Activated CD4-positive, CD25-positive, alpha-beta regulatory T cell treated with anti-CD3 and anti-CD28 coated beads, Interleukin-2, amount 50 U/mL, for 72 hours (primary cell): ENCODE results near the gene TOGARAM2.

Experiments used
- DNase-seq: peaks from one replicate; pipeline ENCODE4 v3.0.0; 2021

Gene TOGARAM2

DNA sequence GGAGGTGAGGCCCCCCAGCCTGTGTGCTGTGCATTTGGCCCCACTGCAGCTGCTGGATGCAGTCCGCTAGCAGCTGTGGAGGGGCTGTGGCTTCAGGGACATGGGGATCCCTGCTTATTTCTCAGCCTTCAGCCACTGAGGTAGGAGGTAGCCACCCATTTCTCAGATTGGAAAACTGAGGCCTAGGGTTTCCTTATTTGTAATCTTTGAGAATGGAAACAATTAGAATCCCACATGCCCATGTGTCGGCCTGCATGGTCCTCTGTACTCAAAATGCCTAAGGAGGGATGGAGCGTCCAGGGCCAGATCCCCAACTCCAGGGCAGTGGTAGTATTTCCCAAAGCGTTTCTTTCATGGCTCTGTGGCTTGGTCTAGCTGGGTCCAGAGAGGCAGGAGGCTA lies 42.1 kb downstream of the TOGARAM2 start:
- no peak for DNase-seq

DNA sequence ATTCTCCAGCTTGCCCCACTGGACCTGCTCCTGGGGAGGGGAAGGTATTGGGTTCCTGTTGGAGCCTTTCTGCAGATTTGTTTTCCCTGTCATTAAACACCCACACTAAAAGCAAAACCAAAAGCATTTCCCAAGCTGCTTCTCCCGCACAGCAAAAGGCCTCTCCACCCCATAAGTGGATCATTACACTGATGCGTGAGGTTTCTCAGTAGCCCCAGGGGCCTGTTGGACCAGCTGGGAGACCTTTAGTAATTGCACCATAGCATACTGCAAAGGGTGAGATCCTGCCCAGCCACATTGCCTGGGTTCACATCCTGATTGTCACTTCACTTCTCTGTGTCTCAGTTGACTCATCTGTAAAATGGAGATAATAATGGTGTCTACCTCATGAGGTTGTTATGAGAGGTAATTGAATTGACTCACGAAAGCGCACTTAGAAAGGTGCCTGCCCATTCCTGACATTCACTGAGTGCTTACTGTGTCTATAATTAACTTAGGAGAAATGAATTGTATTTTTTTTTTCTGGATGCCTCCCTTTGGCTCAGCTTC lies 43.9 kb downstream of the TOGARAM2 start:
- no peak for DNase-seq

DNA sequence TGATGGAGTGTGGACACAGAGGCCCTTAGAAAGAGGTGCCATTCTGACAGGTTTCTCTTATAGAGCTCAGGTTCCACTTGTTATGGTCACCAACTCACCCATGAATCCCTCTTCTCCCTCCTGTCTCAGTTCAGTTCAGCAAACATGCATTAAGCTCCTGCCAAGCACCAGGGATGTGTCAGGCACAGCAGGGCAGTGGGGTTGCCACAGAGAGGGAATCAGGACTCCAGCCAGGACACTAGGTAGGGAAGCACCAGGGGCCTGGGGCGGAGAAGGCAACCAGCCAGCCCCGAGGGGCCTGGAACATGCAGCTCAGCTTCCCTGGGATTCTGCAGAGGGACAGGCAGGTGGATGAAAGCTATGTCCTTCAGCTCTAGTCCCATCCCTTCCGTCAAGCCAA lies 44.6 kb downstream of the TOGARAM2 start:
- DNase-seq = no peak

DNA sequence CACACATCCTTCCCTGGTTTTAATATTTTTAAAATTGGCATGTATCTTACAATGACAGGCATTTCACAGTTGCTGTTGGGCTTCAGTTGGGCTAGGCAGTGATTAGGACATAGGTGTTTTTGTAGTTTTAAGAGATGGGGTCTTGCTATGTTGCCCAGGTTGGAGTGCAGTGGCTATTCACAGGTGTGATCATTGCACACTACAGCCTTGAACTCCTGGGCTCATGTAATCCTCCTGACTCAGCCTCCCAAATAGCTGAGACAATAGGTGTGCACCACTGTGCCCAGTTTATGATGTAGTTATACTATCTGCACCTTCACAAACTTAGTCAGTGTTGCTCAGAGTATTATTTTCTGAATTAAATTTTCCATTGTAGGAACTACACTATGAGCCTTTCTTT lies 49.9 kb downstream of the TOGARAM2 start:
- no peak for DNase-seq

DNA sequence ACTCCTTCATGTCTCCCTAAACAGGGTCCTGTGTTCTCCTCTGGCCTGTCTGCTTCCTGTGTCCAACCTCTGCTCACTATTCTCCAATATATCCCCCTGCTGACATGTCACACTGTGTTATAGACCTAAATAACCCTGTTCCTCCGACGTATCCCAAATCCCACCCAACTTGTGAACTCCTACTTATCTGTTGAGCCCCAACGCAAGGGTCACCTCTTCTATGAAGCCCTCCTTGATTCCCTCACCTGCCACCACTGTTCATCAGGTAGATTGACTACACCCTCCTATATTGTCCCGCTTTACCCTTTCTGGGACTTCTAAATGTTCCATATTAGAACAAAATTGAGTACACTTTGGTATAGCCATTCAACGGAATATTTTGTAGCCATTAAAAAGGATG lies 51.1 kb downstream of the TOGARAM2 start:
- no peak for DNase-seq

DNA sequence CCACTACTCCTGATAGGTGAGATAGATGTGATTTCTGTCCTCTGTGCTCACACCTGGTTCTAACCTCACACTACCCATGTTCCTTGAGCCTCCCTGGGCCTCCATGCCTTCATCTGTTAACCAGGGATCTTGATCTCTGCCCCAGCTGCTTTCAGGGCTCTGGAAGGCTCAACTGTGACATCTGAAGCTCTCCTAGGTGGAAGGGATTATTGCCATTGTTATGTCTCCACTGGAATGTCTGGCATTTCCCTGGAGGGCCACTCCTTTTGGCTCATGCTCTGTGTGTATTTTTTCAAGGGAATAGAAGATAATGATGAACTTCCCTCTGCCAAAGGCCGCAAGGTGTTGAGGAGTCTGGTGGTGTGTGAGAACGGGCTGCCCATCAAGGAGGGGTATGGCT lies 52.1 kb downstream of the TOGARAM2 start:
- no peak for DNase-seq

DNA sequence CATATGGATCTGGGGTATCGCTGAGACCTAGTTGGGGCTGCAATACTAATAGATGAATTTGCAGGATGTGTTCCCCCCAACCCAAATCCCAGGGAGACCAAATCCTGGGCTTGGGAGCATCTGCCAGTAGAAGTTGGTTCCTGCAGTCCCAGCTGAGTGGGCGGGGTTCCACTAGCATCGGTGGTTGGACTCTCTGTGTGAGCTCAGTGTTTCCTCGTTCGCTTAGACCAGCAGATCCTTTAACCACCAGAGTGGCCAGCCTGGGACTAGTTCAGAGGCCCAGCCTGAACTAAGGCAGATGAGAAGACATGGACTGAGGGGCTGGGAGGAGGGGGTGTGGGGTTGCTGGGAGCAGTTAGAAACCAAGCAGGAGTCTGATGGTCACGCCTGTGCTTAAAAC lies 52.6 kb downstream of the TOGARAM2 start:
- no peak for DNase-seq

DNA sequence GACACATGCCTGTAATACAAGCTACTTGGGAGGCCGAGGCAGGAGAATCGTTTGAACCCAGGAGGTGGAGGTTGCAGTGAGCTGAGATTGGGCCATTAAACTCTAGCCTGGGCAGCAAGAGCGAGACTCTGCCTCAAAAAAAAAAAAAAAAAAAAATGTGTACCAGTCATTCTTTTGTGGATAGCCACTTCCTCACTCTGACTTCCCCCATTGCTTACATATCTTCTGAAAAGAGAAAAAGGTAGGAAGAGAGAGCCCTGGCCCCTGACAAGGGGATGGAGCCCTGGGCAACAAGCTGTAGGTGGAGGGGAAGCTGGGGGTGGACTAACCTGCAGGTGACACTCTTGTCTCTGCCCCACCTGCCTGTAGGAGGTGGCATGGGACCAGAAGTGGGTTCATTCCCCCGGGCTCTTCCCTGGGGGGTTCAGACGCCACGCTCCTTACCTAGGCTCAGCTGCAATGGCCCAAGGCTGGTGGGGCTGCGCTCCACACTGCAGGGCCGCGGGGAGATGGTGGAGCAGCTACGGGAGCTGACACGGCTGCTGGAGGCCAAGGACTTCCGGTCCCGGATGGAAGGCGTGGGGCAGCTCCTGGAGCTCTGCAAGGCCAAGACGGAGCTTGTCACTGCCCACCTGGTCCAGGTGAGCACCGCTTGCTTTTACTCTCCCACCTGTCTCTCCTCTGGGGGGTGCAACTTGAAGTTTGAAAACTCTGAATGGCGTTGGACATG lies 54.1 kb downstream of the TOGARAM2 start:
- no peak for DNase-seq

DNA sequence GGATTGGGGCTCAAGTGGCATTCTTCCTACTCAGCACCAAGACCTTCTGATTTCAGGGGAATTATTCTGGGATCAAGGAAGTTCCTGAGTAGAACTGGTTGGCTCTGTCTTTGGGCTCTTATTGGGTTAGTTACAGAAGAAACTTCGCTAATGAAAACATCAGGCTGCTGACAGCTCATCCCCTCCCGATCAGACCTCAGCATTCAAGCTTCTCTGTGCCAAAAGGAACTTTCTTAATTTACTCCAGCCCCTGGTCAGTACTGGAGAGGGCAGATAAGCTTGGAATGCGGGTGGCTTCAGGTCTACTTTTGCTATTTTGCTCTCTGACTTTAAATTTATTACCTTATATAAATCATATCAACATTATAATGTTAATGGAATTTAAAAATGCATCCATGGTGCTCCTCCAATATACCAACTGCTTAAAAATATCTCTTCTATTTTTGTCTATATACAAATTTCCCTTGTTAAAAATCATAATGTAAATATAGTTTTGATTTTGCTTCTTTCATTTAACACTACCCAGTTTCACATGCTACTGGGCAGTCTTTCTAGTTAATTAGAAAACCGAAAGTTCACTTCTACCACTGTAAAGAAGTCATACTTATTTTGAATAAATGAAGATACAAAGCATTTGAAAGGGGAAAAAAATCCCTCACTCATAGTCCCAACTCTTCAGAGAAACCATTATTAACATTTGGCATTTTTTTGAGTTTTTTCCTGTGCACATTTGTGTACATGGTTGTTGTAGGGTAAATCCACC lies 58.8 kb downstream of the TOGARAM2 start:
- no peak for DNase-seq

DNA sequence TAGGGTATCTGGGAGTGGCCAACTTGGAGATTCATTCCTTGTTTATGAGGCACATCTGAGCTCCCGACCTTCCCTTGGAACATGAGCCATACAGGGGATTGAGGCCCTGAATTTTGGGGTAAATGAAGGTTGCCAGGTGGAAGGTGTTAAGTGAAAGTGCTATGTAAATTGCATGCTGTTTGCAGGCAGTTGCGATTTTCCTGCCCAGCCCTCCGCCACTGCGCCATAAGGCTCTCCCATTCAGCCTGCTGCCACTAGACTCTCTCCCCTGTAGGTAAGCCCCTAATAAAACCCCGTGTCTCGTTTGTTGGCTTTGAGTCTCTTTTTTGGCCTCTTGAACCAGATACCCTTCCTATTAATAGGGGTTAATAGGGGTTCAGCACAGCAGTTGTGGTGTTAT lies 59.5 kb downstream of the TOGARAM2 start:
- no peak for DNase-seq

DNA sequence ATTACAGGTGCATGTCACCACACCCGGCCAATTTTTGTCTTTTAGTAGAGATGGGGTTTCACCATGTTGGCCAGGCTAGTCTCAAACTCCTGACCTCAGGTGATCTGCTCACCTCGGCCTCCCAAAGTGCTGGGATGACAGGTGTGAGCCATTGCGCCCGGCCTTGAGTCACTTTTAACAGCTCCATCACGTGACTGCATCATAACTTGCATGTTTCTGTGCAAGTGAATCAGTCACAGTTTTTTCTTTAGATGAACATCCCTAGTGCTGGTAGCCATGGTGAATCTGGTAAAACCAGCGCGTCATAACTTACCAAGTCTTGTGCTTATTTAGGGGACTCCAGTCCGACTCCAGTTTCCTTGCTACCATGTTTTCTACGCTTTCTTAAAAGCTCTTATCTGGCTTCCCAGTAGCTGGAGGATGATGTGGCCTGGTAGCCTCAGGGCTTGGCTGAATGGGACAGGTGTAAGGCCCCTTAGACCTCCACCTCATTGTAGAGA lies 60.1 kb downstream of the TOGARAM2 start:
- DNase-seq = no peak

DNA sequence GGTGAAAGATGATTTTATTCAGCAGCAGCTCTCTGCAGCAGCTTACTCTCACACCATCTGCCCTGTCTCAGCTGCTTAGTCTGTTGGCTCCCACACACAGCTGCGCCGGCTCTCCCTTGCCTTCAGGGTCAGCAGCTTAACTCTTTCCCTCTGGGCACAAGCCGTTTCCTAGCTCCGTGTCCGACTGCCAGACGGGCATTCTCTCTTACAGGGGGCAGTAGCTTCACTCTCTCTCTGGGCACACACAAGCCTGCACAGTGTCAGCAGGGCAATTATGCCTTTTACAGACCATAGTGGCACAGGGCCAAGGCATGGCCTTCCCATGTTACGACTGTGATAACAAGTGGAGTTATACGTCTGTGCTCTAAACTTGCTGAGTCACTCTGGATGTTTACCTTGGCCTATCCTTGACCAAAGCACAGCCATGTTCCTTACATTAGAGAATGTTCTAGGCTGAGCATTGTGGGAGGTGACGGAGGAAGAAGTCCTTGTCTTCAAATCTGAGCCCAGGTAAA lies 61.5 kb downstream of the TOGARAM2 start:
- no peak for DNase-seq

DNA sequence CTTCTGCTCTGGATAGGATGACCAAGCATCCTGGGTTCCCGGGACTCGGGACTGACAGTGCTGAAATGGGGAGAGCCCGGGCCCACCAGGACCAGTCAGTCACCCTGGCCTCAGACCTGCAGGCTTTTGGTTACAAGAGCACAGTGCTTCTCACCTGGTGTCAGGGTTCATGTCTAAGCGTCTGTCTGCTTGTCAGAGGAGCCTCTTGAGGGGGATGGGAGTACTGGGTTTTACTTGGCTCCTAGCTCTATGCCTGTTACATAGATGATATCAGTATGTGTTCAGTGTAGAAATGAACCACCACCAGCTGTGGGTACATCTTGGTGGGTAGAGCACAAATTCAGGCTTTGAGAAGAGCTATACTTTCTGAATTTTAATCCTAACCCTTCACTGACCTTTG lies 63.4 kb downstream of the TOGARAM2 start:
- no peak for DNase-seq

DNA sequence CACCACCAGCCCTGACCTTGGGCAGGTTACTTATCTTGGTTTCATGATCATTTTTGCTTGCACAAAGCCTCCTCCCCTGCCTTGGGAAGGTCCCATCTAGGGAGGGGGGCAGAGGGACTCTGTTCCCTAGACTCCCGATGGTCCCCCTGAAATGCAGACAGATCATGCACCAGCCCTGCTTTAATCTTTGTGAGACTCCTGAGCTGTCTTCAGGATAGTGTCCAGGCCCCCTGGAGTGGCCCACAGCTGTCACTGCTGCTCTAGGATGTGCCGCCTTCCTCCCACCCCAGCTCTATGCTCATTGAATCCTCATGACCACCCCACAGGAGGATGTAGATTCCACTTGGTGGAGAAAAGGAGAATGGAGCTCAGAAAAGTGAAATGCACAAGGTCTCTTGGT lies 65.2 kb downstream of the TOGARAM2 start:
- no peak for DNase-seq

DNA sequence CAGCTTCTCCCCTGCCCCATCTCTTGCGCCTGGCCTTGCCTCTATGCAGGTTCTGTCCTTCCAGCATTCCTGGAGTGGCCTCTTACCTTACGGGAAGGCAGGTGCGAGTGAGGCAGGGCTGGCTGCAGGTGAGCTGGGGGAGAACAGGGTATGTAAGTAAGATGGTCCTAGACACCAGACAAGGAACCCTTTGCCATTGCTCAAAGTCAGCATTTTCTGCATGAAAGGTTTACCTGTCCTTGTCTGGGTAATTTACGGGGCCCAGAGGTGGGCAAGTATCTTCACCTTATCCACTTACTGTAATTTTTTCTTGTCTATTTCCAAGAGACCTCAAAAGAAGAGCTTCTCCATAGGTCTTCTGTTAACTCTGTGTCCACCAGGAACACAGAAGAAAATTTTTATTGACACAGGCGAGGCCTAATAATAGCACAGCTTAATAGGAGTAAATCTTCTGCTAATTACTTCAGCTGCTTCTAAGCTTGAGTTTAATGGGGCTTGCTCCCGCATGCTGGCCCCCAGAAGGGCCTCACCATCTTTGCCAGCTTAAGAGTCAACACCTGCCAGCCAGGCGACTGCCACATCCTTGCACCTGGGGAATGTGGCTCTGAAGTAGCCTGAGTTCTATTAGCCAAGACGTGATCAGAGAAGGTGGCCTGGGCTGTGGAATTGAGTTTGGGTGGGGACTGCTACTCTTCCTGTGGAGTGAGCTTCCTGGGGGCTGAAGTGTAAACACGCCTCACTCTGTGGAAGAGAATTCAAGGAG lies 66.2 kb downstream of the TOGARAM2 start:
- no peak for DNase-seq

DNA sequence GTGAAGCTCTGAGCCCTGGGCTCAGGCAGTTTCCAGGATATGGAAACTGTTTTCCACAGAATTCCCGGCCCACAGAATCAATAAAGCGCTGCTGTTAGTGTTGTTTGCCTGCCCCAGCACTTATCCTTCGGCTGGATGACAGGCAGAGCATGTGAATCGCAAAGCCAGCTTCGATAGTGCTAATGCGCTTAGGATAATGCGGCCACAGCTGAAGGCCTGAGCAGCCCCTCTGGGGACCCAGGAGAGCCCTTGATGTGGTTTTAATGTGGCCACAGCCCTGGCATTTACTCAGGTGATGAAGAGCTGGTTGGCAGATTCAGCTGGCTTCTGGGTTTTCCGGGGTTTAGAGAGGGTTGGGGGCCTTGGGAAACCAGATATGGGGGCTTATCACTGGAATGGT lies 69.5 kb downstream of the TOGARAM2 start:
- DNase-seq = no peak

DNA sequence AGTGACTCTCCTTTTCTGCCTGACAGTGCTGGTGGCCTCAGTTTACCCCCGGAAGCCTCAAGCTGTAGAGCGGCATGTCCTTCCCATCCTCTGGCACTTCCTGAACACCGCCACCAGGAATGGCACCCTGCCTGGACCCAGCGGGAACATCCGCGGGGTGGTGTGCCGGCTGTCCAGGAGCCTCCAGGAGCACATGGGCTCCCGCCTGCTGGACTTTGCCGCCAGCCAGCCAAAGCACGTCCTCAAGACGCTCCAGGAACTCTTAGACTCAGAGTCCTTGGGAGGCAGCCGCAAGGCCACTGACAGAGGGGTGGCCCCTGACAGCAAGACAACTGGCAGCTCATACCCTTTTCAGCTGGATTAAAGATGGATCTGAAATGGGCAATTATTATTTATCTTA lies 70.6 kb downstream of the TOGARAM2 start:
- DNase-seq = no peak

DNA sequence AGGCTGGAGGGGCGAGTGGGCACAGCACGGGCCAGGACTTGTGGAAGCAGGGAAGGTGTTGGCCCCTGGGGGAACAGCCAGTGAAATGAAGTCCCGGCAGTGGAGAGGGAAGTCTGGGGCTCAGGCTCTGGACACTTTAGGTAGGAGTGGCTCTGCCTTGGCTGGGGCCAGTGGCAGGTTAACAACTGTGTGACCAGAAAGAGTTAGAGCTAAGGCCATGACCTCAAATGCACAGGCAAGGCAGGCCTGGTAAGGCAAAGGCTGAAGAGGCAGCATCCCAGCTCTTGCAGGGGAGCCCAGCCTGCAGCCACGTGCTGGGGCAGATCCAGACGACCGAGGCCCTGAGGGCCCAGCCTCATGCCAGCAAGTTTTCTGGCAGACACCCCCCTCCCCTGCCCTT lies 71.7 kb downstream of the TOGARAM2 start:
- no peak for DNase-seq

DNA sequence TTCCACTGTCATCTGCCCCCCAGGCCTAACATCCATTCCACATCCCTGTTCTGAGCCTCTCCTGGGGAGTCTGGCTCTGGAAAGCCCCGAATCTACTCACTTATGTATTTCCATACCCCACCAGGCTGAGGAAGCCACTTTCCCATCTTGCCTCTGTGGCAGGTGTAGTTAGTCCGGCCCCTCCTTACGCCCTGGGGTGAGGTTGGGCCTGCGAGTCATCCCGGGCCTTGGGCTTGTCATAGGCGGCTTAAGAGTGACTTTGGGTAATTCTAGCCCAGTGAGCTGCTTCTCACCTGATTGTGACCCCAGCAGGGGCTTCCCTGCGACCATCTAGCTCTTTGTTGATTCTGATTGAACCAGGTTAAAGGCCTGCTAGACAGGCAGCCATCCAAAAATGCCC lies 72.1 kb downstream of the TOGARAM2 start:
- no peak for DNase-seq

DNA sequence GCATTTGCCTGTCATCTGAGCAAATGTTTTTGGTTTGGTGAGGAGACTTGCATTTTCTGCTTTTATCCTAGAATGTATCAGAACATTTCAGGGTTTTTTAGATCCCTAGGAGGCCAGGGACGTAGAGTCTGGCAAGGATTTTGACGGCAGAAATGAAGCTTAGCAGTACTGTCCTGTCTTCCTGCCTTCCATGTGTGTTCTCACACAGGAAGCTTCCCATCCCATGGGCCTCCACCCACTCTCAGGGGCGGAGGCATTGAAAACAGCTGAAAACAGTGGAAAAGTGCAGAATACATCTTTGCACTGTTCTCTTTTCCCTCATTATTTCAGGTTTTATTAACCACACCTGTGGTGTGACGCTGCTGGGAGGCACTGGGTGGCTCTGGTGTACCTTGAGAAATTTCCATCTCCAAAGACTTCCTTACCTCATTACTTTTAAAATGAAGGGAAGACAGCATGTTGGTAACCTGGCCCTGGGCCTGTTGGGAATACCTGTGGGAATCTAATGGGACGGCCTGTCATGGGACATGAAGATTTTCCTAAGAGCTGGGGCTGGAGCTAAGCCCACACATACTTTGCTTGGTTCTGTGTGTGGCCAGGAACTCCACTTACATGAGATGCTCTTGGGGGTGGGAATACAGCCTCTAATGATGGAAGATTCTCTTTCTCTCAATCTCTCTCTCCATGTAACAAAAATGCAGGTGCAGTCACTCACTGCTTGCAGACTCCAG lies 72.7 kb downstream of the TOGARAM2 start:
- no peak for DNase-seq

DNA sequence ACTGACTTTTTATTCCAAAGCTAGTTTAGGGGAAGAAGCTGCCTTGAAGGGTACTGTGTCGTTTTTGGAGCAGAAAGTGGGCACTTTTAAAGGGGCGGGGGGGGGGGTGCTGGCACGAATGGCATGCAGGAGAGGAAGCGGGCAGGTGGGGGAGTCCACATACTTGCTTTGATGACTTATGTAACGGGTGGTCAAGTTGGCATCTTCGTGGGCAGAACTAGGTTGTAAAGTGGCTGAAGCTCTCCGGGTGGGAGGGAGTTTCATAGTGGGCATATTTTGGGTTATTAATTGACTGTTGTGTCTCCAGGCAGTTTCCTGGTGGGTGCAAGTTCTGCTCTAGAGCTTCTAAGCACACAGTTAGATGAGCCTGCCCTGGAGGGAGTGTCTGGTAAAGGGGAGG lies 73.3 kb downstream of the TOGARAM2 start:
- no peak for DNase-seq

DNA sequence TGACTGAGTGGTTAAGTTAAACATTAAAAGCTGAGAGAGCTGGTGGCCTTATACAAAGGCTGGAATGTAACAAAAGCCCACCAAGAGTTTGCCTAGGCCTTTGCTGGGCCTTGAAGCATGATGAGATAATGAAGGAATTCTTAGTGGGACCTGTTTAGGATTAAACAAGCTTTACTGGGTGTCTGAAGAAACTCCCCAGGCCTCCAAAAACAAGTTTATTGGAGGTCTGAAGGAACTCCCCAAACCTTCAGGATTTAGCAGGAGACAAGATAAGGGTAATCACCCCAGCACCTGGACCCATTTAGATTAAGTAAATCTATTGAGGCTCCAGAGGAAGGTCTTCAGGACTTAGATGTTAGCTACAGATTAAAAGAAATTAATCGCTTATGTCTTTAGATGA lies 74.5 kb downstream of the TOGARAM2 start:
- no peak for DNase-seq

DNA sequence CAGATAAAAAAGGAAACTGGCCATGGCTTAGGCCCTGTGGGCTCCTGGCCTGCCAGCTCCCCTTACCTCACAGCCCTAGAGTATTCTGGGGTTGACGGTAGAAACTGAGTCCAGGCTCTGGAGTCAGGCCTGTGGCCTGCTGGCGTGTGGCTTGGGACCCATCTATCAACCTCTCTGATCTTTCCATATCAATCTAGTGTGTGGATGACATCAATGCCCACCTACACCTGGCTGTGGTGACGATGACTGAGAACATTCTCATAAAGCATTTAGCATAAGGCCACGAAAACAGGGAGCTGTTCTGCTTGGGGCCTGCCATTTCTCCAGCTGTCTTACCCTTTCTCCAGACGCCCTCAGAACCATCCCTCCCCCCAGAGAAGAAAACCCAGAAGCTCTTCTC lies 75.4 kb downstream of the TOGARAM2 start:
- no peak for DNase-seq
